Stomach (tissue), 9 donors: Measurements from ENCODE around the gene FAM120C. TPM values are rescaled to one million over a fixed set of nuclear protein-coding genes. Genes with fewer than 3 reads are reported as not detected.

Experiments
- DNase-seq, 2 donors: peaks; one replicate each; pipeline versions ENCODE4 v3.0.0 to v3.0.0-alpha.2; 2013 to 2019
- H3K27ac ChIP-seq, 5 donors: fragments of 200-600 bp in 4 of 5; sonication (generic) in 4 of 5; one replicate each; pipeline ENCODE4 v1.5.1; 2013 to 2019; ENCODE audit warnings: mild to moderate bottlenecking in 1 of 5, moderate library complexity in 1 of 5
- H3K27me3 ChIP-seq, 3 donors: fragments of 200-600 bp; sonication (generic); one replicate each; pipeline ENCODE4 v1.5.1; 2017 to 2019; ENCODE audit warnings: mixed run types in 1 of 3
- H3K36me3 ChIP-seq, 4 donors: fragments of 200-600 bp; sonication (generic); 1 replicate in 3 of 4; 2 replicates in 1 of 4; pipeline ENCODE4 v1.5.1; 2016 to 2019
- H3K4me1 ChIP-seq, 4 donors: fragments of 200-600 bp; sonication (generic); one replicate each; pipeline ENCODE4 v1.5.1; 2016 to 2019
- H3K4me3 ChIP-seq, 4 donors: fragments of 200-600 bp; sonication (generic) in 3 of 4; one replicate each; pipeline ENCODE4 v1.5.1; 2016 to 2019; ENCODE audit warnings: mild to moderate bottlenecking in 1 of 4
- H3K9me3 ChIP-seq, 4 donors: fragments of 200-600 bp; sonication (generic); one replicate each; pipeline ENCODE4 v1.5.1; 2016 to 2019
- CTCF ChIP-seq, 7 experiments: fragments of 450-650 bp in 4 of 7; fragments of 200-600 bp in 3 of 7; sonication (generic) in 3 of 7; IDR thresholded peaks; one replicate each; pipeline ENCODE4 v1.5.1; 2016 to 2019; ENCODE audit warnings: antibody characterized with exemption in 7 of 7, control low read depth in 2 of 7, mild to moderate bottlenecking in 1 of 7
- EP300 ChIP-seq: sonication (generic); formaldehyde crosslinking; IDR thresholded peaks from one replicate; pipeline ENCODE4 v1.6.1; 2017; ENCODE audit warnings: antibody characterized with exemption
- POLR2A ChIP-seq, 4 donors: fragments of 450-650 bp; IDR thresholded peaks; one replicate each; pipeline ENCODE4 v1.6.1; 2016; ENCODE audit warnings: antibody characterized with exemption in 4 of 4, control low read depth in 2 of 4, mild to moderate bottlenecking in 1 of 4, moderate library complexity in 1 of 4
- POLR2AphosphoS5 ChIP-seq, 3 donors: sonication (generic); formaldehyde crosslinking; IDR thresholded peaks; one replicate each; pipeline ENCODE4 v1.6.1; 2016; ENCODE audit warnings: antibody characterized with exemption in 3 of 3
- WGBS, 5 donors: extraction: QIAGEN DNeasy Blood & Tissue Kit in 3 of 5; methylation state at CpG; one replicate each; pipeline versions ENCODE4 v1.1.5 to v1.1.7; 2013 to 2018; 5-methylcytosine and 5-hydroxymethylcytosine counted together
- intact Hi-C: fragments of 100-400 bp; cut with DNase I; formaldehyde crosslinking; loops from one replicate; pipeline ENCODE4 v1.15.1; 2023; ENCODE audit warnings: low total_unique reads
- polyA plus RNA-seq, 3 donors: library from polyadenylated mRNA; stranded (reverse); fragments of 200-250 nt; gene quantifications; one replicate each; pipeline ENCODE4 v1.2.3, GENCODE V29; 2013
- total RNA-seq, 5 donors: library from RNA; depleted of rRNA; stranded (reverse); fragments of >200 nt; gene quantifications; one replicate each; pipeline versions ENCODE4 v1.1.0 to v1.2.3, GENCODE V29; 2014 to 2016
- donor health status: healthy with polysubstance abuse.
- donor health status: Bipolar disorder and iron deficiency.
- donor health status: healthy.

Gene FAM120C
- total and polyA plus RNA-seq, 8 donors: 1.8 to 23.9 (median 4.7) TPM

- WGBS, 5 donors: 55 to 98% (median 76%) methylated on average over 2 of the region's 2 CpGs
- H3K27me3 ChIP-seq: no peaks in the 10 kb centered on the region
- no peaks in the 10 kb centered on the region for H3K9me3 ChIP-seq
- DNase-seq: no peak
- no peak overlapping the region for H3K27ac ChIP-seq
- H3K4me1 ChIP-seq: no peaks in the 10 kb centered on the region
- peaks cover 0 to 56% (median 39%) of the 10 kb centered on the region in 4 donors for H3K36me3 ChIP-seq
- intact Hi-C loops: no loop called here
- no peak overlapping the region for H3K4me3 ChIP-seq
- TF ChIP-seq POLR2AphosphoS5 (IDR thresholded peaks at IDR 0.05) (no peak), POLR2A (IDR thresholded peaks at IDR 0.05) (no peak), CTCF (IDR thresholded peaks at IDR 0.05) (no peak), EP300 (no peak)
These were observed 48.8 kb downstream of the FAM120C start for GRCh38 chrX:54134269-54134668.

GRCh38 chrX:54116391-54116790, 66.7 kb downstream of the FAM120C start:
- H3K27ac ChIP-seq: no peak overlapping the region
- intact Hi-C loops: no loop called here
- no peaks in the 10 kb centered on the region for H3K4me1 ChIP-seq
- no peaks in the 10 kb centered on the region for H3K27me3 ChIP-seq
- H3K36me3 ChIP-seq: no peaks in the 10 kb centered on the region
- H3K9me3 ChIP-seq: no peaks in the 10 kb centered on the region
- no peak for TF ChIP-seq POLR2A (IDR thresholded peaks at IDR 0.05)
- TF ChIP-seq EP300: no peak
- no peak for TF ChIP-seq POLR2AphosphoS5 (IDR thresholded peaks at IDR 0.05)
- TF ChIP-seq CTCF (IDR thresholded peaks at IDR 0.05): no peak
- no peak overlapping the region for H3K4me3 ChIP-seq
- 80 to 91% (median 84%) methylated on average over 7 of the region's 7 CpGs for WGBS, 5 donors
- peak in 1 of 2 donors; percentile 3 for DNase-seq

- WGBS, 5 donors: 66 to 82% (median 78%) methylated on average over 2 of the region's 2 CpGs
- Histone ChIP-seq H3K27me3 (no peaks in the 10 kb centered on the region), H3K4me1 (no peaks in the 10 kb centered on the region), H3K9me3 (no peaks in the 10 kb centered on the region), H3K27ac (no peak overlapping the region), H3K36me3 (peaks cover 0 to 14% (median 13%) of the 10 kb centered on the region in 4 donors), H3K4me3 (no peak overlapping the region)
- TF ChIP-seq EP300 (no peak), POLR2A (IDR thresholded peaks at IDR 0.05) (no peak), POLR2AphosphoS5 (IDR thresholded peaks at IDR 0.05) (no peak), CTCF (IDR thresholded peaks at IDR 0.05) (no peak)
- DNase-seq: no peak
- intact Hi-C loops: no loop called here
These were observed 89.5 kb downstream of the FAM120C start for GRCh38 chrX:54093571-54093970.

- intact Hi-C loops: no loop called here
- Histone ChIP-seq H3K4me3 (no peak overlapping the region), H3K27me3 (no peaks in the 10 kb centered on the region), H3K9me3 (no peaks in the 10 kb centered on the region), H3K27ac (no peak overlapping the region), H3K36me3 (peaks cover 0 to 14% (median 13%) of the 10 kb centered on the region in 4 donors), H3K4me1 (no peaks in the 10 kb centered on the region)
- DNase-seq: no peak
- 59 to 71% (median 69%) methylated on average over 1 of the region's 1 CpG for WGBS, 5 donors
- TF ChIP-seq CTCF (IDR thresholded peaks at IDR 0.05) (no peak), POLR2A (IDR thresholded peaks at IDR 0.05) (no peak), POLR2AphosphoS5 (IDR thresholded peaks at IDR 0.05) (no peak), EP300 (no peak)
These were observed 89.9 kb downstream of the FAM120C start for GRCh38 chrX:54093159-54093558.
